BJ (cell line): ENCODE measurements around the gene DMD. TPM values are rescaled to one million over a fixed set of nuclear protein-coding genes. Genes with fewer than 3 reads are reported as not detected.

Source experiments
- CTCF ChIA-PET: fragments of 350-600 bp; formaldehyde crosslinking; extraction: SDS; loops from one replicate; lab custom pipeline; 2021; ENCODE audit warnings: antibody characterized with exemption, inconsistent platforms; lab: Yijun Ruan, JAX
- POLR2A ChIA-PET: fragments of 300-600 bp; sonication (Branson Sonifier 250); formaldehyde crosslinking; extraction: SDS; loops from one replicate; lab custom pipeline; 2021; ENCODE audit warnings: antibody characterized with exemption; lab: Charles Lee
- DNase-seq: peaks from one replicate; pipeline ENCODE4 v3.0.0-alpha.2; 2011; ENCODE audit warnings: low read depth
- H3K27me3 ChIP-seq: 2 replicates; pipeline ENCODE4 v1.6.0; 2011; ENCODE audit warnings: low read length; ENCODE audit not compliant: control insufficient read depth, insufficient read depth
- H3K36me3 ChIP-seq: 2 replicates; pipeline ENCODE4 v1.5.1; 2011; ENCODE audit warnings: low read length; ENCODE audit not compliant: control insufficient read depth, insufficient read depth
- H3K4me3 ChIP-seq: 2 replicates; pipeline ENCODE4 v1.5.1; 2011; ENCODE audit warnings: low read depth, mild to moderate bottlenecking, control low read depth, low read length
- polyA plus RNA-seq: library from polyadenylated mRNA; depleted of rRNA; stranded (reverse); fragments of >200 nt; gene quantifications from 2 replicates; pipeline ENCODE4 v1.2.3, GENCODE V29; 2011
- TF ChIP-seq, protein P1 (sequence below): IDR thresholded peaks from 2 replicates; pipeline ENCODE4 v1.5.1; 2011; ENCODE audit warnings: low read depth, mild to moderate bottlenecking, control low read depth, inconsistent platforms, low read length, moderate library complexity; ENCODE audit not compliant: insufficient read depth

Gene DMD
- polyA plus RNA-seq, 1 experiment: 12.5 TPM

GRCh38 chrX:31356275-31357212 is 1854.8 kb downstream of the DMD start:
- TF ChIP-seq, protein P1, sequence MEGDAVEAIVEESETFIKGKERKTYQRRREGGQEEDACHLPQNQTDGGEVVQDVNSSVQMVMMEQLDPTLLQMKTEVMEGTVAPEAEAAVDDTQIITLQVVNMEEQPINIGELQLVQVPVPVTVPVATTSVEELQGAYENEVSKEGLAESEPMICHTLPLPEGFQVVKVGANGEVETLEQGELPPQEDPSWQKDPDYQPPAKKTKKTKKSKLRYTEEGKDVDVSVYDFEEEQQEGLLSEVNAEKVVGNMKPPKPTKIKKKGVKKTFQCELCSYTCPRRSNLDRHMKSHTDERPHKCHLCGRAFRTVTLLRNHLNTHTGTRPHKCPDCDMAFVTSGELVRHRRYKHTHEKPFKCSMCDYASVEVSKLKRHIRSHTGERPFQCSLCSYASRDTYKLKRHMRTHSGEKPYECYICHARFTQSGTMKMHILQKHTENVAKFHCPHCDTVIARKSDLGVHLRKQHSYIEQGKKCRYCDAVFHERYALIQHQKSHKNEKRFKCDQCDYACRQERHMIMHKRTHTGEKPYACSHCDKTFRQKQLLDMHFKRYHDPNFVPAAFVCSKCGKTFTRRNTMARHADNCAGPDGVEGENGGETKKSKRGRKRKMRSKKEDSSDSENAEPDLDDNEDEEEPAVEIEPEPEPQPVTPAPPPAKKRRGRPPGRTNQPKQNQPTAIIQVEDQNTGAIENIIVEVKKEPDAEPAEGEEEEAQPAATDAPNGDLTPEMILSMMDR: no peak
- no peak for DNase-seq
- ChIA-PET CTCF (interaction anchor here (0.6 kb wide), 1 partner anchor 31 kb away, joined by 3 read pairs; no protein-coding TSS in a partner anchor), POLR2A (no interaction called here)
- no peak overlapping the region for H3K4me3 ChIP-seq
- H3K36me3 ChIP-seq: no peaks in the 10 kb centered on the region
- H3K27me3 ChIP-seq: no peaks in the 10 kb centered on the region

DNA sequence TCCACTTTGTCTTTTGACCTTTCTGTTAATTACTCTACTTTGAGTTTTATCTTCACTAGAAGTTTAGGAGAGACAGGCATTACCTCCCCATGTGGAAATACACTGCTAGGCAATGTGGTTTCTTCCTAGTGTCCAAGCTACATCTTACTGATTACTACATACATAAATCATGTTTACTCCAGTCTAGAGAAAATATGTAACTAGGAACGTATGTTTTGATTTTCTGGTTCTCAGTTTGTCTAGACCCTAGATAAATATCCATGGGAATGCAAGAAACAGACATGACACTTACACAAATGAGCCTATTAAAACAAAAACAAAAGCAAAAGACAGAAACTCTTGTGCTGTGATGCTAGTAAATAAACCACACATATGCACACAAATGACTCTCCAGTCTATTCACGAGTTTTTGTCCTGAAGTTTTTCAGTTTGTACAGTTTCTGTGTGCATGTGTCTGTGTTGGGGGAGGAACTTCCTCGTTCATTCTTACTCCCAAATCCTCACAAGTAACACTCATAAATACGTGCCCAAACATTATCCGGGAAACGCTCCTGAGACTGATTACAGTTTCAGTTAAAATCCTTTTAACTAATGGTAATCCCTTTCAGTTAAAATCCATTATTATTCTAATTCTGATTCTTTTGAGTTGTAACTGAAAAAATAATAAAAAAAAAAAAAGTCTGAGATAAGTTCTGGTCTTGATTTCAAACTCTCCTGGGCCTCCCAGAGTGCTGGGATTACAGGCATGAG is 1856.0 kb downstream of the DMD start:
- CTCF ChIA-PET: interaction anchor here (0.6 kb wide), 2 partner anchors 30 to 107 kb away, joined by 3 read pairs; no protein-coding TSS in a partner anchor
- POLR2A ChIA-PET: no interaction called here
- Histone ChIP-seq H3K36me3 (no peaks in the 10 kb centered on the region), H3K4me3 (no peak overlapping the region), H3K27me3 (no peaks in the 10 kb centered on the region)
- TF ChIP-seq, protein P1: no peak
- no peak for DNase-seq

GRCh38 chrX:31353095-31353494 is 1858.3 kb downstream of the DMD start:
- TF ChIP-seq, protein P1: no peak

GRCh38 chrX:31350808-31351074 is 1860.6 kb downstream of the DMD start:
- Histone ChIP-seq H3K27me3 (no peaks in the 10 kb centered on the region), H3K36me3 (no peaks in the 10 kb centered on the region), H3K4me3 (no peak overlapping the region)
- ChIA-PET CTCF (no interaction called here), POLR2A (no interaction called here)
- TF ChIP-seq, protein P1: no peak
- no peak for DNase-seq

More at GRCh38 chrX:31353095-31353494, 1858.3 kb downstream of the DMD start:
- H3K36me3 ChIP-seq: no peaks in the 10 kb centered on the region
- peak; percentile 58 for DNase-seq
- no peak overlapping the region for H3K4me3 ChIP-seq
- ChIA-PET POLR2A (no interaction called here), CTCF (no interaction called here)
- no peaks in the 10 kb centered on the region for H3K27me3 ChIP-seq

GRCh38 chrX:31349515-31349914 is 1861.8 kb downstream of the DMD start:
- Histone ChIP-seq H3K27me3 (no peaks in the 10 kb centered on the region), H3K4me3 (no peak overlapping the region), H3K36me3 (no peaks in the 10 kb centered on the region)
- TF ChIP-seq, protein P1: no peak
- CTCF ChIA-PET: no interaction called here
- no peak for DNase-seq
- POLR2A ChIA-PET: no interaction called here
